Thyroid gland (tissue), 4 donors: ENCODE results near the gene SARDH. TPM values are rescaled to one million over a fixed set of nuclear protein-coding genes. Genes with fewer than 3 reads are reported as not detected.

ENCODE experiments used
- total RNA-seq, 4 donors: library from RNA; depleted of rRNA; stranded (reverse); fragments of >200 nt; gene quantifications; one replicate each; pipeline ENCODE4 v1.2.3, GENCODE V29; 2016

SARDH gene
- total RNA-seq, 4 donors from 2014 or later: 2.2 to 6.2 (median 3.3) TPM; not detected in 1

Other genes starting within 250 kb of the SARDH start
- not detected for gene MYMK, start 213.4 kb downstream of the SARDH start, total RNA-seq
- gene ADAMTSL2, start 203.6 kb downstream of the SARDH start, total RNA-seq: 1 to 10 TPM; 2.4 to 9.3 (median 8.7) TPM
- gene FAM163B, start 129.0 kb downstream of the SARDH start, total RNA-seq: not detected
- gene DBH, start 102.0 kb downstream of the SARDH start, total RNA-seq: under 1 TPM in 2 of 4 donors, not detected in 2; 0.11 to 0.15 TPM